K562 (cell line): ENCODE data around the gene PUM1. TPM values are rescaled to one million over a fixed set of nuclear protein-coding genes. Genes with fewer than 3 reads are reported as not detected.
A peak's percentile ranks its signal among the peaks of the same experiment; 100 is the strongest.

Source experiments
- CBFA2T3 ChIP-seq: fragments of 450-650 bp; IDR thresholded peaks from 2 replicates; pipeline ENCODE4 v1.6.1; 2017
- CBX2 ChIP-seq: fragments of 200-600 bp; sonication (generic); IDR thresholded peaks from one replicate; pipeline ENCODE4 v1.6.1; 2012; ENCODE audit warnings: mild to moderate bottlenecking, low read length, inconsistent platforms; ENCODE audit not compliant: insufficient read depth, poor library complexity, severe bottlenecking
- E2F5 ChIP-seq: sonication (generic); formaldehyde crosslinking; IDR thresholded peaks from 2 replicates; pipeline ENCODE4 v1.8.0; 2022; ENCODE audit warnings: mild to moderate bottlenecking, missing genetic modification reagents
- EWSR1 ChIP-seq: fragments of 450-650 bp; IDR thresholded peaks from 2 replicates; pipeline ENCODE4 v1.6.1; 2018; ENCODE audit warnings: borderline replicate concordance, mild to moderate bottlenecking, low read depth, moderate library complexity; ENCODE audit not compliant: partially characterized antibody
- KDM4B ChIP-seq, 2 experiments: fragments of 450-650 bp in 1 of 2; sonication (generic) in 1 of 2; IDR thresholded peaks; 2 replicates each; pipeline ENCODE4 v1.6.1; 2016 to 2017; ENCODE audit warnings: borderline replicate concordance in 2 of 2, antibody characterized with exemption in 1 of 2, low read depth in 1 of 2, mild to moderate bottlenecking in 1 of 2
- KHSRP ChIP-seq: fragments of 450-650 bp; IDR thresholded peaks from 2 replicates; pipeline ENCODE4 v1.6.1; 2017
- KLF1 ChIP-seq: fragments of 450-650 bp; IDR thresholded peaks from 2 replicates; pipeline ENCODE4 v1.6.1; 2016; ENCODE audit warnings: missing genetic modification characterization, missing compliant biosample characterization
- MCM7 ChIP-seq, 2 experiments: fragments of 450-650 bp; IDR thresholded peaks; 2 replicates each; pipeline ENCODE4 v1.6.1; 2016 to 2018
- NCOA1 ChIP-seq: fragments of 450-650 bp; IDR thresholded peaks from 2 replicates; pipeline ENCODE4 v1.6.1; 2016; ENCODE audit warnings: low read depth
- NFXL1 ChIP-seq: fragments of 450-650 bp; formaldehyde crosslinking; IDR thresholded peaks from 2 replicates; pipeline ENCODE4 v1.4.0; 2021; ENCODE audit warnings: mild to moderate bottlenecking
- PPARD ChIP-seq: fragments of 250-450 bp; sonication (Bioruptor Pico); IDR thresholded peaks from 2 replicates; pipeline ENCODE4 v1.8.0; 2022; ENCODE audit warnings: inconsistent platforms, mild to moderate bottlenecking, moderate library complexity
- SMAD4 ChIP-seq: fragments of 250-450 bp; sonication (Bioruptor Pico); conservative IDR thresholded peaks from 2 replicates; pipeline ENCODE4 v1.8.0; 2021; ENCODE audit warnings: inconsistent platforms, mild to moderate bottlenecking, moderate library complexity
- SMARCC2 ChIP-seq: fragments of 450-650 bp; IDR thresholded peaks from 2 replicates; pipeline ENCODE4 v1.6.1; 2017; ENCODE audit warnings: antibody characterized with exemption, moderate library complexity, mild to moderate bottlenecking, low read depth
- SMARCE1 ChIP-seq: fragments of 450-650 bp; IDR thresholded peaks from 2 replicates; pipeline ENCODE4 v1.7.1; 2016; ENCODE audit warnings: mild to moderate bottlenecking
- SP1 ChIP-seq: sonication (generic); formaldehyde crosslinking; IDR thresholded peaks from 2 replicates; pipeline ENCODE4 v1.8.1; 2022; ENCODE audit warnings: mild to moderate bottlenecking, missing genetic modification reagents
- STAG1 ChIP-seq: sonication (generic); formaldehyde crosslinking; IDR thresholded peaks from 2 replicates; pipeline ENCODE4 v1.5.0; 2020; ENCODE audit warnings: missing genetic modification reagents, borderline replicate concordance
- TGIF2 ChIP-seq: sonication (generic); formaldehyde crosslinking; IDR thresholded peaks from 2 replicates; pipeline ENCODE4 v1.8.1; 2022; ENCODE audit warnings: mild to moderate bottlenecking, missing genetic modification reagents, moderate library complexity
- THAP12 ChIP-seq: fragments of 250-450 bp; sonication (Bioruptor Pico); IDR thresholded peaks from 2 replicates; pipeline ENCODE4 v1.9.0; 2021; ENCODE audit warnings: mild to moderate bottlenecking, inconsistent platforms
- ZFP30 ChIP-seq: fragments of 250-450 bp; sonication (Bioruptor Pico); IDR thresholded peaks from 2 replicates; pipeline ENCODE4 v1.8.0; 2022; ENCODE audit warnings: moderate library complexity, mild to moderate bottlenecking, inconsistent platforms, borderline replicate concordance
- ZFPM2 ChIP-seq: fragments of 250-450 bp; sonication (Bioruptor Pico); IDR thresholded peaks from 2 replicates; pipeline ENCODE4 v1.5.1; 2022; ENCODE audit warnings: mild to moderate bottlenecking
- ZNF175 ChIP-seq: fragments of 200-800 bp; sonication (Bioruptor generic); IDR thresholded peaks from 2 replicates; pipeline ENCODE4 v1.6.1; 2016; ENCODE audit warnings: low read depth, mild to moderate bottlenecking, missing genetic modification characterization, missing compliant biosample characterization
- ZNF263 ChIP-seq: sonication (generic); formaldehyde crosslinking; IDR thresholded peaks from 2 replicates; pipeline ENCODE4 v1.8.0; 2022; ENCODE audit warnings: mild to moderate bottlenecking, missing genetic modification reagents, borderline replicate concordance
- ZNF695 ChIP-seq: fragments of 450-650 bp; formaldehyde crosslinking; IDR thresholded peaks from 2 replicates; pipeline ENCODE4 v1.4.0; 2020; ENCODE audit warnings: mild to moderate bottlenecking, moderate library complexity
- polyA plus RNA-seq, 8 experiments: library from polyadenylated mRNA; depleted of rRNA in 4 of 8; stranded (reverse) in 5 of 8; unstranded in 3 of 8; fragments of >200 nt; fragmentation: Nextera tagmentation in 2 of 8; fragmentation: Illumina TruSeq in 1 of 8; extraction: Ambion mirVana in 2 of 8; extraction: Trizol in 1 of 8; gene quantifications; 2 replicates each; pipeline versions ENCODE4 v1.2.1 to v1.2.3, GENCODE V29; 2011 to 2014; ENCODE audit warnings: inconsistent platforms in 1 of 8, missing spikeins in 1 of 8
- total RNA-seq, 7 experiments: library from RNA; depleted of rRNA in 6 of 7; stranded (reverse); fragments of >200 nt in 6 of 7; fragmentation: Illumina TruSeq in 2 of 7; extraction: Trizol in 2 of 7; gene quantifications; 2 replicates each; pipeline versions ENCODE4 v1.2.1 to v1.2.3, GENCODE V29; 2011 to 2021; ENCODE audit warnings: low replicate concordance in 1 of 7
- TF ChIP-seq, protein P1 (sequence below): fragments of 250-450 bp; sonication (Bioruptor Pico); IDR thresholded peaks from 2 replicates; pipeline ENCODE4 v1.8.0; 2022; ENCODE audit warnings: moderate library complexity, mild to moderate bottlenecking, inconsistent platforms

Gene PUM1
- total and polyA plus RNA-seq, 9 of the 15 experiments (the other 6 are each of a cell fraction or from before 2014, with no cell fraction given) = 37.7 to 104 (median 55.7) TPM

DNA sequence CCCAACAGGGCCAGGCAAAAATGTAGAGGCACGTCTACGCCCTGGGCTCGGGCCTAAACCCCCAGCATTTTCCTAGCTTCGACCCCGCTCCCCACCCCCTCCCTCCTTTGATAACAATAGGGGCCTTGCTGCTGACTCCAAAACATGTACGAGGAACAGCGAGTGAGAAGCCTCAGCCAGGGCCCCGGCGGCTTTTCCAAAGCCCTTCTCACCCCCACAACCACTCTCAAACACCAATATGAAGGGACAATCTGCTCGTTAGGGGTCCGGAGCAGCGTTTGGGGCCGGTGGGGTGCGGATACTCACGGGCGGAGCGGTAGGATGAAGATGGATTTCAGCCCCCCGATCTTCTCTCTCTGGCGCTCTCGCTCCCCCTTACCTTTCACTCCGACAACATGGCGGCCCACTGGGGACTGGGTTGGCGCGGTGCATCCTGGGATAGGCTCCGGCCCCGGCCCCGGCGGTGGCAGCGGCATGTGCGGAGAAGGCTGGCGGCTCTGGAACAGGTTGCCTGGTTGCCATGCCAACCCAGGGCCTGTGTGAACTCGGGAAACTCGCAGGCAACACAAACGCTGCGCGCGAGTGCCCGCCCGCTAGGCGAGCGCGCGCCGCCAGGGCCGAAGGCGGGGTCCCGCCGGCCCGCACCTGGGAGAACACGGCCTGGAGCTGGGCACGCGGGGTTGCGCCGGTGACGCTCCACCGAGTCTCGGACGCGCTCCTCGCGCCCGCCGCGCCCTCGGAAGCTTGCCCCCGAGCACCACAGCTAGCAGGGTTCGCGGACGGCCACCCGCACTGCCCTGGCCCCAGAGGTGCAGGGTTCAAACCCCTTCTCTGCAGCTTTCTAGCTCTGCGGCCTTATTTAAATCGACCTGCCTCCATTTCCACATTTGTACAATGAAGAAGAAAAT, at the start of gene PUM1 (continued):
- TF ChIP-seq SMARCC2 (no peak), CBX2 (no peak), TGIF2 (no peak), ZNF175 (peak; percentile 85; the same call in 1 of the 2 replicates), ZNF695 (no peak), ZFP30 (CRISPR knock-in tag) (no peak), KHSRP (no peak), KDM4B (IDR thresholded peaks at IDR 0.05; ENCODE audit: borderline replicate concordance in 2 of 2, low read depth in 1 of 2) (peak in 1 of 2 experiments; percentile 74; a peak in 1 of 4 replicates), NFXL1 (CRISPR knock-in tag) (no peak), SMAD4 (CRISPR knock-in tag) (peak; percentile 94), THAP12 (CRISPR knock-in tag) (peak; percentile 94), NCOA1 (no peak), STAG1 (CRISPR knock-in tag) (peak; percentile 48; the same call in 1 of the 2 replicates), MCM7 (IDR thresholded peaks at IDR 0.05) (no peak), KLF1 (tag) (peak; percentile 27; the same call in 1 of the 2 replicates), ZNF263 (CRISPR knock-in tag) (peak; percentile 19; the same call in 1 of the 2 replicates), SP1 (0 out of 2 replicates have a peak, but pooled peaks have one; percentile 68), EWSR1 (no peak), PPARD (CRISPR knock-in tag) (no peak), ZFPM2 (CRISPR knock-in tag) (0 out of 2 replicates have a peak, but pooled peaks have one; percentile 86), CBFA2T3 (0 out of 2 replicates have a peak, but pooled peaks have one; percentile 4), E2F5 (no peak; the same call in 1 of the 2 replicates), SMARCE1 (peak; percentile 57; the same call in 1 of the 2 replicates)
- TF ChIP-seq, protein P1, sequence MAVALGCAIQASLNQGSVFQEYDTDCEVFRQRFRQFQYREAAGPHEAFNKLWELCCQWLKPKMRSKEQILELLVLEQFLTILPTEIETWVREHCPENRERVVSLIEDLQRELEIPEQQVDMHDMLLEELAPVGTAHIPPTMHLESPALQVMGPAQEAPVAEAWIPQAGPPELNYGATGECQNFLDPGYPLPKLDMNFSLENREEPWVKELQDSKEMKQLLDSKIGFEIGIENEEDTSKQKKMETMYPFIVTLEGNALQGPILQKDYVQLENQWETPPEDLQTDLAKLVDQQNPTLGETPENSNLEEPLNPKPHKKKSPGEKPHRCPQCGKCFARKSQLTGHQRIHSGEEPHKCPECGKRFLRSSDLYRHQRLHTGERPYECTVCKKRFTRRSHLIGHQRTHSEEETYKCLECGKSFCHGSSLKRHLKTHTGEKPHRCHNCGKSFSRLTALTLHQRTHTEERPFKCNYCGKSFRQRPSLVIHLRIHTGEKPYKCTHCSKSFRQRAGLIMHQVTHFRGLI (CRISPR knock-in tag) = 0 out of 2 replicates have a peak, but pooled peaks have one; percentile 26
